ENCODE results near the gene DSP. TPM values are rescaled to one million over a fixed set of nuclear protein-coding genes. Genes with fewer than 3 reads are reported as not detected.

DSP gene
- total and polyA plus RNA-seq, 10 of the 15 experiments (the other 5 are each of a cell fraction or from before 2014, with no cell fraction given) = under 0.01 to 0.36 (median 0.04) TPM; not detected in 4

DNA sequence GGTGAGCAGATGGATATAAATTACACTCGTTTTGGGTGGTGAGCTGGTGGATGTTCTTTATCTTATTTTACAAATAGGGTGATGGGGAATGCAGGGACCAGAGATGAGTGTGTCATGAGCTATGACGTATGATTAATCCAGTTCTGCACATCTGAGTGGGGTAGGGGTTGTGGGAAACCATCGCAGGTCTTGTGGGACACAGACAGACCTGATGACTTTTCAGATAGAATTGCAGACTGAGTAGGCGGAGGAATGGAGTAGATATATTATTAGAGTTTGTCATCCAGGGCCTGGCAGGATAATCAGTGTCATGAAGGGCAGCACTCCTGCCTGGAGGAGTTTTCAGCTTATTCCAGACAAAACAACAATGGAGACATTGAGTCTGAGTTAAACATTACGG lies 12.9 kb upstream of the DSP start:
- 42% methylated on average over 5 of the region's 5 CpGs for WGBS (ENCODE audit: insufficient coverage, insufficient replicate concordance, low lambda C conversion rate, missing lambda C conversion rate)
- H3K27ac ChIP-seq (ENCODE audit: control insufficient read depth, insufficient read depth) = no peak overlapping the region
- ChIA-PET RAD21 (ENCODE audit: unreplicated experiment) (no interaction called here), CTCF (no interaction called here), SMC1A (ENCODE audit: uncharacterized antibody, unreplicated experiment) (interaction anchor here (1.1 kb wide), 1 partner anchor 9 kb away, joined by 4 read pairs; no protein-coding TSS in a partner anchor), POLR2A (interaction anchor here (0.6 to 0.7 kb wide), 2 partner anchors 10 to 171 kb away, joined by 3 read pairs; no protein-coding TSS in a partner anchor)
- no peaks in the 10 kb centered on the region for H3K79me2 ChIP-seq (ENCODE audit: control insufficient read depth, insufficient read depth, low read length)
- no peaks in the 10 kb centered on the region for H3K4me1 ChIP-seq (ENCODE audit: control insufficient read depth, insufficient read depth, low read length)
- H3K36me3 ChIP-seq (ENCODE audit: control insufficient read depth in 2 of 2, insufficient read depth in 2 of 2, low read length in 1 of 2) = no peaks in the 10 kb centered on the region
- no peak overlapping the region for H2AFZ ChIP-seq (ENCODE audit: control insufficient read depth, low read depth, low read length)
- DNase-seq (ENCODE audit: low read depth, low spot score) = no peak
- ATAC-seq = no peak
- H3K4me2 ChIP-seq (ENCODE audit: control insufficient read depth, insufficient read depth) = no peak overlapping the region
- H3K9ac ChIP-seq (ENCODE audit: control insufficient read depth, insufficient read depth, low read length) = no peak overlapping the region
- intact Hi-C loops (cut with micrococcal nuclease; ENCODE audit: unreplicated experiment) (no loop called here), in situ Hi-C loops (cut with MboI) (no loop called here)
- H3K4me3 ChIP-seq = no peak overlapping the region
- H3K9me3 ChIP-seq (replicated peaks; ENCODE audit: control insufficient read depth, insufficient read depth, low read length) = no peaks in the 10 kb centered on the region
- no TSS peak for BruUV-seq (replicated peaks)
- TF ChIP-seq, protein P1, sequence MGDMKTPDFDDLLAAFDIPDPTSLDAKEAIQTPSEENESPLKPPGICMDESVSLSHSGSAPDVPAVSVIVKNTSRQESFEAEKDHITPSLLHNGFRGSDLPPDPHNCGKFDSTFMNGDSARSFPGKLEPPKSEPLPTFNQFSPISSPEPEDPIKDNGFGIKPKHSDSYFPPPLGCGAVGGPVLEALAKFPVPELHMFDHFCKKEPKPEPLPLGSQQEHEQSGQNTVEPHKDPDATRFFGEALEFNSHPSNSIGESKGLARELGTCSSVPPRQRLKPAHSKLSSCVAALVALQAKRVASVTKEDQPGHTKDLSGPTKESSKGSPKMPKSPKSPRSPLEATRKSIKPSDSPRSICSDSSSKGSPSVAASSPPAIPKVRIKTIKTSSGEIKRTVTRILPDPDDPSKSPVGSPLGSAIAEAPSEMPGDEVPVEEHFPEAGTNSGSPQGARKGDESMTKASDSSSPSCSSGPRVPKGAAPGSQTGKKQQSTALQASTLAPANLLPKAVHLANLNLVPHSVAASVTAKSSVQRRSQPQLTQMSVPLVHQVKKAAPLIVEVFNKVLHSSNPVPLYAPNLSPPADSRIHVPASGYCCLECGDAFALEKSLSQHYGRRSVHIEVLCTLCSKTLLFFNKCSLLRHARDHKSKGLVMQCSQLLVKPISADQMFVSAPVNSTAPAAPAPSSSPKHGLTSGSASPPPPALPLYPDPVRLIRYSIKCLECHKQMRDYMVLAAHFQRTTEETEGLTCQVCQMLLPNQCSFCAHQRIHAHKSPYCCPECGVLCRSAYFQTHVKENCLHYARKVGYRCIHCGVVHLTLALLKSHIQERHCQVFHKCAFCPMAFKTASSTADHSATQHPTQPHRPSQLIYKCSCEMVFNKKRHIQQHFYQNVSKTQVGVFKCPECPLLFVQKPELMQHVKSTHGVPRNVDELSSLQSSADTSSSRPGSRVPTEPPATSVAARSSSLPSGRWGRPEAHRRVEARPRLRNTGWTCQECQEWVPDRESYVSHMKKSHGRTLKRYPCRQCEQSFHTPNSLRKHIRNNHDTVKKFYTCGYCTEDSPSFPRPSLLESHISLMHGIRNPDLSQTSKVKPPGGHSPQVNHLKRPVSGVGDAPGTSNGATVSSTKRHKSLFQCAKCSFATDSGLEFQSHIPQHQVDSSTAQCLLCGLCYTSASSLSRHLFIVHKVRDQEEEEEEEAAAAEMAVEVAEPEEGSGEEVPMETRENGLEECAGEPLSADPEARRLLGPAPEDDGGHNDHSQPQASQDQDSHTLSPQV (IDR thresholded peaks at IDR 0.05) = no peak
- no peak for TF ChIP-seq MXI1 (IDR thresholded peaks at IDR 0.05; ENCODE audit: low read depth, low read length)
- no peaks in the 10 kb centered on the region; a peak in 1 of 4 replicates for H3K27me3 ChIP-seq (replicated peaks in 1 of 2; ENCODE audit: control insufficient read depth in 2 of 2, insufficient read depth in 2 of 2, low read length in 1 of 2)
- no peak for FAIRE-seq
- no peaks in the 10 kb centered on the region for H4K20me1 ChIP-seq (ENCODE audit: control insufficient read depth, insufficient read depth)

DNA sequence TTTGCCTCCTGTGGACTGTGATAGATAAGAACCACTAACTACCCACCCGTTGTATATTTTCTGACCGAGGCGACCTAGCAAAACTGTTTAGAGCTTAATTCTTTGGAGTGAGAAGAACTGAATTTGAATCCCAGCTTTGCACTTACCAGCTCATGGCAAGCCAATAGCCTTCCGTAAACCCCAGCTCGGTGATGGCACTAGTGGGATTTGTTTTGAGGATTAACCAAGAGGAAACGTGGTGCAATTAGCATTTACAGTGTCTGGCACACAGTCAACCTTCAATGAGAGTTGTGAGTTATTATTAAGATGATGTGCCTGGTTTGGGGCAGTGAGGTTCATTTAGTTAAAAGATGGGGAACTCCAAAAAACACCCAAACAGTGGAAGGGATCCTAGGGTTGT lies 12.3 kb upstream of the DSP start:
- FAIRE-seq (no peak), DNase-seq (ENCODE audit: low read depth, low spot score) (no peak), ATAC-seq (no peak)
- in situ Hi-C loops (cut with MboI) = no loop called here
- intact Hi-C loops (cut with micrococcal nuclease; ENCODE audit: unreplicated experiment) = no loop called here
- Histone ChIP-seq H3K9ac (ENCODE audit: control insufficient read depth, insufficient read depth, low read length) (no peak overlapping the region), H3K9me3 (replicated peaks; ENCODE audit: control insufficient read depth, insufficient read depth, low read length) (no peaks in the 10 kb centered on the region), H2AFZ (ENCODE audit: control insufficient read depth, low read depth, low read length) (no peak overlapping the region), H3K4me2 (ENCODE audit: control insufficient read depth, insufficient read depth) (no peak overlapping the region), H3K27ac (ENCODE audit: control insufficient read depth, insufficient read depth) (no peak overlapping the region), H3K27me3 (replicated peaks in 1 of 2; ENCODE audit: control insufficient read depth in 2 of 2, insufficient read depth in 2 of 2, low read length in 1 of 2) (peaks cover 0 to 2% of the 10 kb centered on the region in 2 experiments; a peak in 1 of 4 replicates), H3K4me3 (no peak overlapping the region), H3K4me1 (ENCODE audit: control insufficient read depth, insufficient read depth, low read length) (no peaks in the 10 kb centered on the region), H3K36me3 (ENCODE audit: control insufficient read depth in 2 of 2, insufficient read depth in 2 of 2, low read length in 1 of 2) (no peaks in the 10 kb centered on the region), H3K79me2 (ENCODE audit: control insufficient read depth, insufficient read depth, low read length) (no peaks in the 10 kb centered on the region), H4K20me1 (ENCODE audit: control insufficient read depth, insufficient read depth) (no peaks in the 10 kb centered on the region)
- CTCF ChIA-PET = no interaction called here
- SMC1A ChIA-PET (ENCODE audit: uncharacterized antibody, unreplicated experiment) = no interaction called here
- POLR2A ChIA-PET = interaction anchor here (0.6 kb wide), 1 partner anchor 220 kb away, joined by 3 read pairs; no protein-coding TSS in a partner anchor
- RAD21 ChIA-PET (ENCODE audit: unreplicated experiment) = no interaction called here
- whole genome bisulfite sequencing (ENCODE audit: insufficient coverage, insufficient replicate concordance, low lambda C conversion rate, missing lambda C conversion rate) = 68% methylated on average over 6 of the region's 6 CpGs
- BruUV-seq (replicated peaks) = no TSS peak
- TF ChIP-seq, protein P2, sequence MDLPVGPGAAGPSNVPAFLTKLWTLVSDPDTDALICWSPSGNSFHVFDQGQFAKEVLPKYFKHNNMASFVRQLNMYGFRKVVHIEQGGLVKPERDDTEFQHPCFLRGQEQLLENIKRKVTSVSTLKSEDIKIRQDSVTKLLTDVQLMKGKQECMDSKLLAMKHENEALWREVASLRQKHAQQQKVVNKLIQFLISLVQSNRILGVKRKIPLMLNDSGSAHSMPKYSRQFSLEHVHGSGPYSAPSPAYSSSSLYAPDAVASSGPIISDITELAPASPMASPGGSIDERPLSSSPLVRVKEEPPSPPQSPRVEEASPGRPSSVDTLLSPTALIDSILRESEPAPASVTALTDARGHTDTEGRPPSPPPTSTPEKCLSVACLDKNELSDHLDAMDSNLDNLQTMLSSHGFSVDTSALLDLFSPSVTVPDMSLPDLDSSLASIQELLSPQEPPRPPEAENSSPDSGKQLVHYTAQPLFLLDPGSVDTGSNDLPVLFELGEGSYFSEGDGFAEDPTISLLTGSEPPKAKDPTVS (IDR thresholded peaks at IDR 0.05; ENCODE audit: low read depth, low read length) = no peak
- TF ChIP-seq, protein P3, sequence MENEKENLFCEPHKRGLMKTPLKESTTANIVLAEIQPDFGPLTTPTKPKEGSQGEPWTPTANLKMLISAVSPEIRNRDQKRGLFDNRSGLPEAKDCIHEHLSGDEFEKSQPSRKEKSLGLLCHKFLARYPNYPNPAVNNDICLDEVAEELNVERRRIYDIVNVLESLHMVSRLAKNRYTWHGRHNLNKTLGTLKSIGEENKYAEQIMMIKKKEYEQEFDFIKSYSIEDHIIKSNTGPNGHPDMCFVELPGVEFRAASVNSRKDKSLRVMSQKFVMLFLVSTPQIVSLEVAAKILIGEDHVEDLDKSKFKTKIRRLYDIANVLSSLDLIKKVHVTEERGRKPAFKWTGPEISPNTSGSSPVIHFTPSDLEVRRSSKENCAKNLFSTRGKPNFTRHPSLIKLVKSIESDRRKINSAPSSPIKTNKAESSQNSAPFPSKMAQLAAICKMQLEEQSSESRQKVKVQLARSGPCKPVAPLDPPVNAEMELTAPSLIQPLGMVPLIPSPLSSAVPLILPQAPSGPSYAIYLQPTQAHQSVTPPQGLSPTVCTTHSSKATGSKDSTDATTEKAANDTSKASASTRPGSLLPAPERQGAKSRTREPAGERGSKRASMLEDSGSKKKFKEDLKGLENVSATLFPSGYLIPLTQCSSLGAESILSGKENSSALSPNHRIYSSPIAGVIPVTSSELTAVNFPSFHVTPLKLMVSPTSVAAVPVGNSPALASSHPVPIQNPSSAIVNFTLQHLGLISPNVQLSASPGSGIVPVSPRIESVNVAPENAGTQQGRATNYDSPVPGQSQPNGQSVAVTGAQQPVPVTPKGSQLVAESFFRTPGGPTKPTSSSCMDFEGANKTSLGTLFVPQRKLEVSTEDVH (IDR thresholded peaks at IDR 0.05; ENCODE audit: low read depth, partially characterized antibody) = no peak
- TF ChIP-seq TCF12 (IDR thresholded peaks at IDR 0.05; ENCODE audit: low read depth, low read length) = no peak
- TF ChIP-seq KAT2A (conservative IDR thresholded peaks at IDR 0.05; ENCODE audit: control insufficient read depth, low read depth, low read length) = no peak
- TF ChIP-seq CHD2 (IDR thresholded peaks at IDR 0.05; ENCODE audit: borderline replicate concordance, low read depth, low read length) = no peak
- TF ChIP-seq RAD21 (IDR thresholded peaks at IDR 0.05; ENCODE audit: insufficient read depth, low read depth, low read length) = no peak
